Caco-2 (cell line): ENCODE data around the gene CBFA2T2. TPM values are rescaled to one million over a fixed set of nuclear protein-coding genes. Genes with fewer than 3 reads are reported as not detected.
"Not testable (repeated sequence)": the region's sequence is repeated elsewhere in the genome, so short reads cannot be mapped to it uniquely, and the experiment has no call there.

Experiments
- Bru-seq: library from RNA; stranded (reverse); fragments of 400-500 nt; gene quantifications from one replicate; lab custom pipeline; 2021; lab: Mats Ljungman, UMichigan
- BruChase-seq, 2 experiments: library from RNA; stranded (reverse); fragments of 400-500 nt; gene quantifications; one replicate each; lab custom pipeline; 2021; lab: Mats Ljungman, UMichigan
- BruUV-seq: library from RNA; stranded (reverse); fragments of 400-500 nt; replicated peaks from 2 replicates; lab custom pipeline; 2021; lab: Mats Ljungman, UMichigan
- CTCF ChIA-PET: fragments of 300-600 bp; sonication (Branson Sonifier 250); formaldehyde crosslinking; loops from one replicate; lab custom pipeline; 2022; ENCODE audit warnings: antibody characterized with exemption; lab: Charles Lee
- POLR2A ChIA-PET: fragments of 300-600 bp; sonication (Branson Sonifier 250); formaldehyde crosslinking; loops from one replicate; lab custom pipeline; 2022; ENCODE audit warnings: antibody characterized with exemption; lab: Charles Lee
- DNase-seq, 2 experiments: peaks; one replicate each; pipeline versions ENCODE4 v3.0.0 to v3.0.0-alpha.2; 2020 to 2022
- H3K27me3 ChIP-seq: replicated peaks from 2 replicates; pipeline ENCODE4 v1.6.0; 2011; ENCODE audit warnings: low read length; ENCODE audit not compliant: control insufficient read depth, insufficient read depth
- H3K36me3 ChIP-seq: 2 replicates; pipeline ENCODE4 v1.5.1; 2011; ENCODE audit warnings: low read length; ENCODE audit not compliant: control insufficient read depth, insufficient read depth
- H3K4me1 ChIP-seq: fragments of 250-450 bp; sonication (Bioruptor Pico); 2 replicates; pipeline ENCODE4 v1.5.1; 2020; ENCODE audit warnings: mild to moderate bottlenecking
- H3K4me3 ChIP-seq: 2 replicates; pipeline ENCODE4 v1.5.1; 2011; ENCODE audit warnings: low read depth, mild to moderate bottlenecking, control low read depth, low read length
- H3K9me3 ChIP-seq: fragments of 250-450 bp; sonication (Bioruptor Pico); 2 replicates; pipeline ENCODE4 v1.5.1; 2020; ENCODE audit warnings: mild to moderate bottlenecking, moderate library complexity
- H3K27ac Mint-ChIP-seq: one replicate; pipeline ENCODE4 v1.8.0; 2022; ENCODE audit warnings: mixed read lengths; ENCODE audit not compliant: unreplicated experiment
- H3K27me3 Mint-ChIP-seq: one replicate; pipeline ENCODE4 v1.8.0; 2022; ENCODE audit warnings: mixed read lengths; ENCODE audit not compliant: insufficient read depth, unreplicated experiment
- H3K36me3 Mint-ChIP-seq: one replicate; pipeline ENCODE4 v1.8.0; 2022; ENCODE audit warnings: mild to moderate bottlenecking, mixed read lengths; ENCODE audit not compliant: insufficient read depth, unreplicated experiment
- H3K4me1 Mint-ChIP-seq: one replicate; pipeline ENCODE4 v1.8.0; 2022; ENCODE audit warnings: low read depth, mixed read lengths; ENCODE audit not compliant: unreplicated experiment
- H3K4me3 Mint-ChIP-seq: one replicate; pipeline ENCODE4 v1.8.0; 2022; ENCODE audit warnings: mild to moderate bottlenecking, moderate library complexity, mixed read lengths; ENCODE audit not compliant: unreplicated experiment
- H3K9me3 Mint-ChIP-seq: one replicate; pipeline ENCODE4 v1.8.0; 2022; ENCODE audit warnings: mixed read lengths; ENCODE audit not compliant: unreplicated experiment
- intact Hi-C: fragments of 100-400 bp; cut with micrococcal nuclease; formaldehyde crosslinking; loops from one replicate; pipeline ENCODE4 v1.10.0; 2022; ENCODE audit not compliant: unreplicated experiment
- long read RNA-seq: library from polyadenylated mRNA; stranded (forward); transcript quantifications from one replicate; pipeline ENCODE4 v2.0.0, GENCODE V29; 2022
- total RNA-seq: library from RNA; stranded (reverse); gene quantifications from 2 replicates; pipeline ENCODE4 v1.2.3, GENCODE V29; 2022
- TF ChIP-seq, protein P1 (sequence below), 2 experiments: fragments of 200-600 bp in 1 of 2; IDR thresholded peaks; 1 replicate in 1 of 2; 2 replicates in 1 of 2; pipeline versions ENCODE4 v1.5.1 to v1.8.0; 2011 to 2022; ENCODE audit warnings: antibody characterized with exemption in 1 of 2, control low read depth in 1 of 2, inconsistent platforms in 1 of 2, low read depth in 1 of 2, low read length in 1 of 2, mild to moderate bottlenecking in 1 of 2, moderate library complexity in 1 of 2; ENCODE audit not compliant: insufficient read depth in 1 of 2, severe bottlenecking in 1 of 2, unreplicated experiment in 1 of 2

CBFA2T2 gene
- total RNA-seq: 30.6 and 33.3 TPM in 2 replicates
- percentile 87 among the genes with signal in this experiment for Bru-seq, nascent RNA
- BruChase-seq, experiment 1, labeled RNA remaining after a 2-hour chase: percentile 85 among the genes with signal in this experiment
- BruChase-seq, experiment 2, labeled RNA remaining after a 6-hour chase: percentile 84 among the genes with signal in this experiment
- long read RNA-seq, transcript CBFA2T2-201 (11 exons, 2,864 nt): major isoform, 5 of 45 reads
- long read RNA-seq, partial matches to known transcripts: 19 of 45 reads
- long read RNA-seq, other reads (novel, unspliced or antisense): 21 of 45 reads

DNA sequence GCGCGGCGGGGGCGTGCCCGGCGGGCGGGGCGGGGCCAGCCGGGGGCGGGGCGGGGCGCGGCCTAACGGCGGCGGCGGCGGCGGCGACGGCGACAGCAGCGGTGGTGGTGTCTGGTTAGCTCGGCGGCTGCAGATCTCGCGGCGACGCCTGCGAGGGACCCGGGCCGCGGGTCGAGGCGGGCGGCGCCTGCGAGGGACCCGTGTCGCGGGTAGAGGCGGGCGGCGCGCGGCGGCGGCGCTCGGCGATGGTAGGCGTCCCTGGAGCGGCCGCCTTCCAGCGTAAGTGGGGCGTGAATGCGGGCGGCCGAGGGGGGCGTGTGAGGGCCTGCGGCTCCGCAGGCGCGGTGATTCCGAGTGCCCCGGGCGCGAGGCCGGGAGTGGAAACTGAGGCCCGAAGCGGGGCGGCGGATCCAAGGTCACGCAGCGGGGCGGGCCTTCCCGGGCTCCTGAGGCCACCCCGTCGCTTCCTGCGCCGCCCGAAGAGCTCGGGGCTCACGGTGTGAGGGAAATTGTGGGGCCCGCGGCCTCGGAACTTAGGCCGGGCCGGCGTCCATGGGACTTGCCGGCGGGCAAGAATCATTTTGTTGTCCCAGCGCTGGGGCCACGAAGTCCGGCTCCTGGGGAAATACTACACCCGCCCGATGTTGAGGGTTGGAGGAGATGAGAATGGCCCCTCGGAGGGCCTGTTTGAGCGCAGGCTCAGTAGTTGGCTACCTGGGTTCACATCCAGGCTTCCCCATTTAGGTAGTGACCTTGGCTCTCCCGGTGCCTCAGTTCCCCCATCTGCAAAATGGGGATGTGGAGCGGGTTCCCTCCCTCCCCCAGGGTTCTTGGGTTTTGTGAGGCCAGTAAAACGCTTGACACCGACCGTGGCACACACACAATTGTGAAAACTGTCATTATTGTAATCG is at the start of gene CBFA2T2:
Gene CBFA2T2, plus strand, starts transcription at position 74 of the 911 bp plus-strand sequence. Its CDS starts 172 bp downstream, at position 246.
- peaks cover 8% of the 10 kb centered on the region for H3K4me1 Mint-ChIP-seq
- H3K27me3 ChIP-seq: no peaks in the 10 kb centered on the region
- no peaks in the 10 kb centered on the region for H3K9me3 ChIP-seq
- peak within 1 kb of the TSS; percentile 95 for H3K4me3 ChIP-seq
- H3K36me3 Mint-ChIP-seq: peaks cover 34% of the 10 kb centered on the region
- H3K27ac Mint-ChIP-seq: peak within 1 kb of the TSS; percentile 38
- peaks cover 14% of the 10 kb centered on the region for H3K4me1 ChIP-seq
- H3K36me3 ChIP-seq: no peaks in the 10 kb centered on the region
- peak within 1 kb of the TSS; percentile 92 for H3K4me3 Mint-ChIP-seq
- H3K9me3 Mint-ChIP-seq: no peaks in the 10 kb centered on the region
- TF ChIP-seq, protein P1, sequence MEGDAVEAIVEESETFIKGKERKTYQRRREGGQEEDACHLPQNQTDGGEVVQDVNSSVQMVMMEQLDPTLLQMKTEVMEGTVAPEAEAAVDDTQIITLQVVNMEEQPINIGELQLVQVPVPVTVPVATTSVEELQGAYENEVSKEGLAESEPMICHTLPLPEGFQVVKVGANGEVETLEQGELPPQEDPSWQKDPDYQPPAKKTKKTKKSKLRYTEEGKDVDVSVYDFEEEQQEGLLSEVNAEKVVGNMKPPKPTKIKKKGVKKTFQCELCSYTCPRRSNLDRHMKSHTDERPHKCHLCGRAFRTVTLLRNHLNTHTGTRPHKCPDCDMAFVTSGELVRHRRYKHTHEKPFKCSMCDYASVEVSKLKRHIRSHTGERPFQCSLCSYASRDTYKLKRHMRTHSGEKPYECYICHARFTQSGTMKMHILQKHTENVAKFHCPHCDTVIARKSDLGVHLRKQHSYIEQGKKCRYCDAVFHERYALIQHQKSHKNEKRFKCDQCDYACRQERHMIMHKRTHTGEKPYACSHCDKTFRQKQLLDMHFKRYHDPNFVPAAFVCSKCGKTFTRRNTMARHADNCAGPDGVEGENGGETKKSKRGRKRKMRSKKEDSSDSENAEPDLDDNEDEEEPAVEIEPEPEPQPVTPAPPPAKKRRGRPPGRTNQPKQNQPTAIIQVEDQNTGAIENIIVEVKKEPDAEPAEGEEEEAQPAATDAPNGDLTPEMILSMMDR (IDR thresholded peaks at IDR 0.05; ENCODE audit: insufficient read depth in 1 of 2, low read depth in 1 of 2, low read length in 1 of 2, severe bottlenecking in 1 of 2, unreplicated experiment in 1 of 2): no peak
- DNase-seq: peak in 1 of 2 experiments; percentile 62
- intact Hi-C loops: loop anchor here (1.0 kb wide), 1 partner anchor 23 kb away; no protein-coding TSS in a partner anchor
- BruUV-seq: no TSS peak
- H3K27me3 Mint-ChIP-seq: no peaks in the 10 kb centered on the region
- ChIA-PET POLR2A (interaction anchor here (0.5 to 2.2 kb wide), 31 partner anchors 10 to 1702 kb away, joined by 3 to 25 read pairs (median 5); partner anchors contain the start of genes ACTL10, CDK5RAP1, CHMP4B and EIF2S2), CTCF (interaction anchor here (0.6 to 2.5 kb wide), 20 partner anchors 11 to 1767 kb away, joined by 3 to 19 read pairs (median 4); partner anchors contain the start of genes ACSS2, ACTL10, CDK5RAP1 and RALY)

DNA sequence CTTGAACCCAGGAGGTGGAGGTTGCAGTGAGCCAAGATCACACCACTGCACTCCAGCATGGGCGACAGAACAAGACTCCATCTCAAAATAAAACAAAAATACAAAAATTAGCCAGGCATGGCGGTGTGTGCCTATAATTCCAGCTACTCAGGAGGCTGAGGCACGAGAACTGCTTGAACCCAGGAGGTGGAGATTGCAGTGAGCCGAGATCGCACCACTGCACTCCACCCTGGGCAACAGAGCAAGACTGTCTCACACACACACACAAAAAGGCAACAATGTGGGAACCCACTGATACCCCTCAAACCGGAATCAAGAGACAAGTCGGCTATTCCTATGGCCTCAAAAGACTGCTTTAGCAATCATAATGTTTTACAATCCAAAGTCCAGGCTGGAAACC is 49.3 kb upstream of the CBFA2T2 start:
- H3K9me3 Mint-ChIP-seq, H3K36me3 Mint-ChIP-seq, CTCF ChIA-PET, H3K4me3 Mint-ChIP-seq, DNase-seq, H3K9me3 ChIP-seq, H3K27ac Mint-ChIP-seq, H3K27me3 ChIP-seq, H3K36me3 ChIP-seq, BruUV-seq, H3K4me3 ChIP-seq, H3K27me3 Mint-ChIP-seq, POLR2A ChIA-PET: not testable (repeated sequence)
- peaks cover 22% of the 10 kb centered on the region for H3K4me1 ChIP-seq
- intact Hi-C loops: loop anchor here (5.0 kb wide), 1 partner anchor 292 kb away; the partner anchor contains the start of gene ZNF341
- H3K4me1 Mint-ChIP-seq: peaks cover 26% of the 10 kb centered on the region

GRCh38 chr20:33441142-33441955 is 48.5 kb upstream of the CBFA2T2 start:
- DNase-seq: no peak
- peaks cover 22% of the 10 kb centered on the region for H3K4me1 ChIP-seq
- Mint-ChIP-seq H3K36me3 (no peaks in the 10 kb centered on the region), H3K27ac (no peak overlapping the region), H3K27me3 (no peaks in the 10 kb centered on the region), H3K9me3 (no peaks in the 10 kb centered on the region), H3K4me3 (no peak overlapping the region), H3K4me1 (peaks cover 26% of the 10 kb centered on the region)
- TF ChIP-seq, protein P1 (IDR thresholded peaks at IDR 0.05; ENCODE audit: insufficient read depth in 1 of 2, low read depth in 1 of 2, low read length in 1 of 2, severe bottlenecking in 1 of 2, unreplicated experiment in 1 of 2): no peak
- ChIA-PET CTCF (no interaction called here), POLR2A (interaction anchor here (0.9 kb wide), 1 partner anchor 40 kb away, joined by 3 read pairs; no protein-coding TSS in a partner anchor)
- H3K4me3 ChIP-seq: no peak overlapping the region
- H3K36me3 ChIP-seq: no peaks in the 10 kb centered on the region
- intact Hi-C loops: loop anchor here (5.0 kb wide), 1 partner anchor 291 kb away; the partner anchor contains the start of gene ZNF341
- BruUV-seq: no TSS peak
- H3K27me3 ChIP-seq: no peaks in the 10 kb centered on the region
- H3K9me3 ChIP-seq: no peaks in the 10 kb centered on the region
